NB4 (cell line): Measurements from ENCODE around the gene VAV2.
"Not testable (repeated sequence)": the region's sequence is repeated elsewhere in the genome, so short reads cannot be mapped to it uniquely, and the experiment has no call there.

ENCODE experiments used
- DNase-seq: peaks from one replicate; pipeline ENCODE4 v3.0.0; 2010; ENCODE audit warnings: low read depth
- H3K4me3 ChIP-seq: one replicate; pipeline ENCODE4 v1.5.1; 2011; ENCODE audit warnings: mild to moderate bottlenecking, low read depth, low read length, moderate library complexity
- CTCF ChIP-seq: IDR thresholded peaks from one replicate; pipeline ENCODE4 v1.5.1; 2012; ENCODE audit warnings: low read depth, low read length
- MAX ChIP-seq: IDR thresholded peaks from 2 replicates; pipeline ENCODE4 v1.6.1; 2011; ENCODE audit warnings: low read depth, low read length
- MYC ChIP-seq: IDR thresholded peaks from 2 replicates; pipeline ENCODE4 v1.6.1; 2011; ENCODE audit warnings: low read depth, low read length
- POLR2A ChIP-seq: IDR thresholded peaks from 2 replicates; pipeline ENCODE4 v1.6.1; 2011; ENCODE audit warnings: mild to moderate bottlenecking; ENCODE audit not compliant: insufficient read length; ENCODE audit errors: extremely low read depth

VAV2 gene

GRCh38 chr9:133928248-133928764 is 63.8 kb downstream of the VAV2 start:
- DNase-seq, result no peak
- no peak overlapping the region for H3K4me3 ChIP-seq
- TF ChIP-seq MYC, result no peak
- no peak for TF ChIP-seq POLR2A
- no peak for TF ChIP-seq CTCF
- TF ChIP-seq MAX, result no peak

DNA sequence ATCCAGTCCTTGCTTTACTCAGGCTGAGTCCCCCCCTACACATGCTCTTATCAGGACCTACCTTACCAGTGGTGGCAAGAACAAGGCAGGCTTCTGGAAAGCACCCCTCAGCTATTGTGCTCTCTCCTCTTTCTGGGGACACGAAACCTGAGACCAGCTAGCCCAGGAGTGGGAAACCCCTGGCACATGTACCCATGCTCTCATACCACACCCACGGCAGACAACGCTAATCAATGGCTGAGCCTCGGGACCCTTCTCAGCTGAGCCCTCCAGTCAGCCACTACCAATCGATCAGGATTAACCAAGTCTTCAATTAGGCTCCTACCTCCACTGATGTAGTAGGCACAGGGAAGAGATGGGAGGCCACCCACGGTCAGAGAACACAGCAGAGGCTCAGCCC is 65.1 kb downstream of the VAV2 start:
- no peak overlapping the region for H3K4me3 ChIP-seq
- TF ChIP-seq MYC (no peak), POLR2A (no peak), MAX (no peak), CTCF (no peak)
- no peak for DNase-seq

DNA sequence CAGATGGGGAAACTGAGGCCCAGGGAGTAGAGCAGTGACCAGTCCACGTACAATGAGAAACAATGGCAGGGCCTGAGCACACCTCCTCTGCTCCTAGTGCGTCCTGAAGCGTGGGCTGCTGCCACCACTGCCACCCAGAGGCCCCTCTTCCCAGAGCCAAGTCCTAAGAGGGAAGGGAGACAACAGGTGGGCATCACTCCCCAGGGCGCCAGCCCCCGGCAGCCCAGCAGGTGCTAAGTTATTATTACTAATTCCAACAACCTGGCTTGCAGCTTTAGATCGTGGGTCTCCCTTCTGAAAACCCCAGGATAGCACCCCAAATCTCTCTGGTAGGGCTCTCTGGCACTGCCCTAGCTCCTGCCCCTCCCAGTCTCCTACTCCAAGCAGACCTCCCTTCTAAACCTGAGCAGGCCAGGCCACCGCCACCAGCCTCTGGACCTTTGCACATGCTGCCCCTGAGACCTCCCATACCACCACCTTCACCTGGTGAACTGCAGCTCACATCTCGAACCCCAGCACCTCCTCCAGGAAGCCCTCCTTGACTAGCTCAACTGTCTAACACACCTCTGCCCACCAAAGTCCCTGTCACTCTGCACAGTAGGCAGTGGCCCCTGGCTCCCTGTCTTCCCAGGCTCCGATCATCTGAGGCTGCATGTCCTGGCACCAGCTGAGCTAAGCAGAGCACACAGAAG is 65.8 kb downstream of the VAV2 start:
- DNase-seq, result no peak
- TF ChIP-seq CTCF, result no peak
- TF ChIP-seq MYC, result no peak
- no peak for TF ChIP-seq MAX
- TF ChIP-seq POLR2A, result no peak
- no peak overlapping the region for H3K4me3 ChIP-seq

DNA sequence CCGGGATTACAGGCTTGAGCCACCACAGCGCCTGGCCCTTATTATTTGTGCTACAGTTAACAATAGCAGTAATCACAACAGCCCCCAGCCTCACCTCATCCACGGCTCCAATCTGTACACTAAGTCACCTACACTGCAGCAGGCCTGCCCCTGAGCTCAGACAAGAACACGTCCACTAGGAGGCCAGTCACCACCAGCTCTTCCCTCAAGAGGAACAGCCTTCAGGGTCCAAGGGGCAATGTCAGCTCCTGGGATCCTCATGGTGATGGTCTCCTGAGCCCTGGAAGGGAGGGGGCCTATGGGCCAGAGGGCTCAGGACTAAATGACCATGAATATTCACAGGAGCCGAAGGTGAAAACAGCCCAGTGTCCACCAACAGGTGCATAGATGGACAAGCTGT is 67.7 kb downstream of the VAV2 start:
- no peak for DNase-seq
- no peak for TF ChIP-seq POLR2A
- no peak for TF ChIP-seq MAX
- no peak for TF ChIP-seq MYC
- TF ChIP-seq CTCF, result no peak
- H3K4me3 ChIP-seq, result no peak overlapping the region

- H3K4me3 ChIP-seq, DNase-seq: not testable (repeated sequence)
Measured at GRCh38 chr9:133923608-133924007, 68.5 kb downstream of the VAV2 start.

- TF ChIP-seq MAX (no peak), CTCF (no peak), MYC (no peak), POLR2A (no peak)
- no peak overlapping the region for H3K4me3 ChIP-seq
- DNase-seq, result no peak
Measured at GRCh38 chr9:133921866-133922265, 70.3 kb downstream of the VAV2 start.
